HG03060 (cell line): ENCODE data around the gene TFAP2E.

Experiments
- ATAC-seq: cut with Tn5 transposase; IDR thresholded peaks from one replicate; pipeline ENCODE4 v1.9.1; 2021; ENCODE audit warnings: low read depth, moderate number of reproducible peaks; ENCODE audit not compliant: unreplicated experiment

The TFAP2E gene

DNA sequence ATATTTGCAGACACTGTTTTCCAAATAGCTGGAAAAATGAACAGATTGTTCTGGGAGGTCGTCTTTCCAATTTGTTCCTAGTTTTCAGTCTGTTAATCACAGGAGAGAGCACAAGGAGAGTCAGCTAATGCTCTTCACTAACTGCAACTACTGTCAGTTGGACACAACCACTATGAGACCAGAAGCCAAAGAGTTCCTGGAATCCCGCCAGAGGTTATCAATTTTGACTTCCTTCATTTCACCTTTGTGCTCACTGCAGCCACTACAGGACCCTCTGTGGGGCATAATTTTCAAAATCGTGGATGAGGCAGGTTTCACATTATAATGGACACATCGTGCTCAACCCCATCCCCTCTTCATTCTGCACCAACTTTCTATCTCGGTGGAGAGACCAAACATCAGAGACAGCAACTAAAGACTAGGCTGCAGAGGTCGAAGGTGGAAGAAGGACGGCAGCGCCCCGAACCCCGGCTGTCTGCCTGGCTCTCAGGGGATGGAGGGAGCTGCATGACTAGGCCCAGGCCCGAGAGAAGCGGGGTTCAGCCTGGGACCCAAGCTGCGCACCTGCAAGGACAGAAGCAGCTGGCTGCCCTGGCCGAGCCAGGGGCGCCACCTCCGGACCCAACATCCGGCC is 16.5 kb upstream of the TFAP2E start:
- no peak for ATAC-seq

DNA sequence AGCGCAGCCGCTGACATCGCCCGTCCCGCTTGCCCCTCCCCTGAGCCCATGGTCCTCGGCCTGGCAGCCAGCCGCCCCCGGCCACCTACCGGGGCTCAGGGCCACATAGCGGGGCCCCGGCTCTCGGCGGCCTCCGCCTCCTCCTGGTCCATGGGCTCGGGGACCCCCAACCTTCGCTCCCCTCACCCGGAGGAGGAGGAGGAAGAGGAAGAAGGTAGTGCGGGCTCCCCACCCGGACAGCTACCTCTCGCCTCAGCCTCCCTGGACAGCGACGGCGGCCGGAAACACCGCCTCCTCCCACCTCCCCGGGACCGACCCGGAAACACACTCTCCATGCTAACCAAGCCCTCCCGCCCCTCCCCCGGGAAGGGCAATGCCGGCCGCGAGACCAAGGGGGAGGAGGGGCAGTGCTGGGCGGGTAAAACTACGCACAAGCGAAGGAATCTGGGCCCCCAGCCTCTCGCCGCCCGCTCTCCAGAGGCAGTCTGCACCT is 15.9 kb upstream of the TFAP2E start, which contains the start of gene KIAA0319L:
TSS of gene KIAA0319L (minus strand) at position 286 of the 493 bp plus-strand sequence. CDS start 2,912 bp downstream, outside the sequence.
- peak; percentile 45 for ATAC-seq

DNA sequence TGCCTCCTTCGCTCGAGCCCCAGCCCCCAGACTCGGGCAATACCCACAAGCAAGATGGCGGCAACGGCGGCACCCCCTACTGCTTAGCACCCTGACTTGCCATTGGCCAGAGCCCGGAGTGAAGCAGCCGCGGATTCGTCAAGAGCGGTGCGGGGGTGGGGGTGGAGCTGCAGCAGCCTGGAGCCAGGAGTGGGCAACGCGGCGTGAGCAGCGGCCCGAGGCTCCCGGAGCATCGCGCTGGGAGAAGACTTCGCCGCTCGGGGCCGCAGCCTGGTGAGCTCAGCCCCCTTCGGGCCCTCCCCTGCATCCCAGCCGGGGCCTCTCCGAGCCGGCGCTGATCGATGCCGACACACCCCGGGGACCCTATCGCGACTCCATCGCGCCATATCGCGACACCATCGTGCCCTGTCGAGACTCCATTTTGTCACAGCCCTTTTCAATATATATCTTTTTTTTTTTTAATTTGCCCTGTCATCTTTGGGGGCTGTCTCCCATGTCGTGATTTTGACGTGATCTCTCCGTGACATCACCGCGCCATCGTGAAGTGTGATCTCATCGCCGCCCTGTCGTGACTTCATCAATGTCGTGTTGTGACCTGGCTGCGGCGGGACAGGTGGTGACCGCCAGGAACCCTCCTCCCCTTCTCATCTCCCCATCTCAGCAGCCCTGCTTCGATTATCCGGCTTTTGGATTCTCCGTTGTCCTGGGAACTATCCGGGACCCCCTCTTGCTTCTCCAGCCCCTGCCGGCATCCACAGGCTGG is 15.3 kb upstream of the TFAP2E start, which contains the start of gene NCDN:
TSS of gene NCDN (plus strand) at position 189 of the 763 bp plus-strand sequence. CDS start at position 581, 392 bp downstream.
- peak; percentile 50 for ATAC-seq

DNA sequence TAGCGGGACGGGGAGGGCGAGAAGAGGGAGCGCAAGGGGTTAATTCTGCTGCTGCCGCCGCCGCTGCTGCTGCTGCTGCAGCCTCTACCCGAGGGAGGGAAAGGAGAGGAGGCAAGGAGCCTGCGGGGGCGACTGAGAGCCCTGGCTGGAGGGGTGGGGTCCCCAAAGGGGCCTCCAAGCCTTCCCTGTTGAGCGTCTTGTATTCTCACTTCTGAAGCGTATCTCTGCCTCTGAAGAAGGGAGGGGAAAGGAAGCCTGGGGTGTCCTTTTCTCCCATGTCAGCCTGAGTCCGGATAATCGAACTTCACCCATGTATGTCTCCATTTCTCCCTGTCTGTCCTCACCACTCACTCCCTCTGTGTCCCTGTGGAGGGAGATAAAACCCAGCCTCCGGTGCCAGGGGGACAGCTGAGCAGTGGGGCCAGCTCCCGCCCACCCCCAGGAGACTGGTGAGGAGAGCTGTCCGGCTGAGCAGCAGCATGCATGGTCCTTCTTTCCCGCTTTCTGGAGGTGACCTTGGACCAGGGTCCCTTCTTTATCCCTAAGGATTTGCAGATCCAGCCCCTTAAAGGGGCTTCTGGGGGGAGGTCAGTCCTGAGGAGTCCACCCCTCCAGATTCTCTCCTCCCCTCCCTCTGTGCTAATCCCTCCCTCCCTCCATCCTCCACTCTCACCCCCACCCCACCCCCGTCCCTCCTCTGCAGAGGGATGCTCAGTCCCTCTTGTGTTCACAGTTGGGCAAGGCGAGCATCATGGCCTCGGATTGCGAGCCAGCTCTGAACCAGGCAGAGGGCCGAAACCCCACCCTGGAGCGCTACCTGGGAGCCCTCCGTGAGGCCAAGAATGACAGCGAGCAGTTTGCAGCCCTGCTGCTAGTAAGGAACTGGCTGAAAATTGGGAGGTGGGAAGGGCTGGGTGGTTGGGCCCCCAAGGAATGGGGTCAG is 14.5 kb upstream of the TFAP2E start:
- no peak for ATAC-seq

DNA sequence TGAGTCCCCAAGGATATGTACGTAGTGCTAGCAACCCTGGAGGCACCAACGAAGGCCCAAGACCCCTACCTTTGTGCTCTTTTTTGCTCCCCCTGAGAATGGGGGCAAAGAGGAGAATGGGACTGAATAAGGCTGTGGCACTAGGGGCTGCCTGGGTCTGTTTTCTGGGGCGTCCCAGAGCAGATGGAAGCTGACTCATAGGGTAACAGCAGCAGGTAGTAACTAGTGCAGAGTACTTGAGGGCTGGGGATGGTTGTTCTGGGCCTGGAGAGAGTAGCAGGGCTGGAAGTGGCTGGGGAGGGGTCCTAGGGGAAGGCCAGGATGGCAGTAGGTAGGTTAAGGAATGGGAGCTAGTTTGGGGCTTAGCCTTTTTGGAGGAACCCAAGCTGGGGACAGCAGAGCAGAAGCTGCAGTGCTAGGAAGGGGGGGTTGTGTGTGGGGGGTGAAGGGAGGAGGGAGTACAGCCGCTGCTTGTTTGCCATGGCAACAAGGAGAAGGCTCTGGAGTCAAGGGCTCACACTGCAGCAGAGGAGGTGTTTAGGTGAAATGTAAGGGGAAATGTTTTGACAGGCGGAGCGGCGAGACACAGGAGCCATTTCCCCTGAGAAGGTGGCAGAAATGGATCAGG is 13.7 kb upstream of the TFAP2E start:
- ATAC-seq, result no peak

DNA sequence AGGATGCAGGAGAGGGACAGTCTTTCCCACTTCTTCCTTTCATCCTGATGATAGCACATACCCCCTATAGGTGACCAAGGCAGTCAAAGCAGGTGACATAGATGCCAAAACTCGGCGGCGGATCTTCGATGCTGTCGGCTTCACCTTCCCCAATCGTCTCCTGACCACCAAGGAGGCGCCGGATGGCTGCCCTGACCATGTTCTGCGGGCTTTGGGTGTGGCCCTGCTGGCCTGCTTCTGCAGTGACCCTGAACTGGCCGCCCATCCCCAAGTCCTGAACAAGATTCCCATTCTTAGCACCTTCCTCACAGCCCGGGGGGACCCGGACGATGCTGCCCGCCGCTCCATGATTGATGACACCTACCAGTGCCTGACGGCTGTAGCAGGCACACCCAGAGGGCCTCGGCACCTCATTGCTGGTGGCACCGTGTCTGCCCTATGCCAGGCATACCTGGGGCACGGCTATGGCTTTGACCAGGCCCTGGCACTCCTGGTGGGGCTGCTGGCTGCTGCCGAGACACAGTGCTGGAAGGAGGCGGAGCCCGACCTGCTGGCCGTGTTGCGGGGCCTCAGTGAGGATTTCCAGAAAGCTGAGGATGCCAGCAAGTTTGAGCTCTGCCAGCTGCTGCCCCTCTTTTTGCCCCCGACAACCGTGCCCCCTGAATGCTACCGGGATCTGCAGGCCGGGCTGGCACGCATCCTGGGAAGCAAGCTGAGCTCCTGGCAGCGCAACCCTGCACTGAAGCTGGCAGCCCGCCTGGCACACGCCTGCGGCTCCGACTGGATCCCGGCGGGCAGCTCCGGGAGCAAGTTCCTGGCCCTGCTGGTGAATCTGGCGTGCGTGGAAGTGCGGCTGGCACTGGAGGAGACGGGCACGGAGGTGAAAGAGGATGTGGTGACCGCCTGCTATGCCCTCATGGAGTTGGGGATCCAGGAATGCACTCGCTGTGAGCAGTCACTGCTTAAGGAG is 12.6 kb upstream of the TFAP2E start:
- ATAC-seq, result no peak

DNA sequence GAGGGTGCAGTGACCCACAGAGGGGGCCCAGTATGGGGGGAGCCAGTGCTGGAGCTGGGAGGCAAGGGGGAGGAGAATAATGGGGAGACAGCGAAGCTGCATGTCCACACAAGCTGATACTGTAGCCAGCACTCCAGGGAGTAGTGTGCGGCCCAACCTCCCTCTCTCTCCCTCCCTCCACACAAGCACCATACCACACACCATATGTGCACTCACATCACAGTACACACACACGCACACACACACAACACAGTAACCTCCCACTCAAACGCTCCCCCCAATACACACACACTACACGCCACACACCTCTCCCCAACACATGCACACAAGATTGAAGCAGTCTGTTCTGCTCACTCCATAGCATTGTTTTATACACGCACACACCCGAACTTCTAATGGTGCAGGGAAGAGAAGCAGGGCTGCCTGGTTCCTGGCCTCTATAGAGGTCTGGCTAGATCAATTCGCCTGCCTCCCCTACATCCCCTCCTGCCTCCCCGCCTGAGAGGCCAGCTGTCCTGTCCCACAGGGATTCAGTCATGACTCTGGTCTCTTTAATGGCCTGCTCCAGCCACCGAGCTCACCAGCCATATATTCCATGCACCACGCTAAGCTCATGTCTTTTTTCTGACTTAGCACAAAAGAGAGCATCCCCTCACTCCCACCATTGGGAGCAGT is 11.7 kb upstream of the TFAP2E start:
- no peak for ATAC-seq

DNA sequence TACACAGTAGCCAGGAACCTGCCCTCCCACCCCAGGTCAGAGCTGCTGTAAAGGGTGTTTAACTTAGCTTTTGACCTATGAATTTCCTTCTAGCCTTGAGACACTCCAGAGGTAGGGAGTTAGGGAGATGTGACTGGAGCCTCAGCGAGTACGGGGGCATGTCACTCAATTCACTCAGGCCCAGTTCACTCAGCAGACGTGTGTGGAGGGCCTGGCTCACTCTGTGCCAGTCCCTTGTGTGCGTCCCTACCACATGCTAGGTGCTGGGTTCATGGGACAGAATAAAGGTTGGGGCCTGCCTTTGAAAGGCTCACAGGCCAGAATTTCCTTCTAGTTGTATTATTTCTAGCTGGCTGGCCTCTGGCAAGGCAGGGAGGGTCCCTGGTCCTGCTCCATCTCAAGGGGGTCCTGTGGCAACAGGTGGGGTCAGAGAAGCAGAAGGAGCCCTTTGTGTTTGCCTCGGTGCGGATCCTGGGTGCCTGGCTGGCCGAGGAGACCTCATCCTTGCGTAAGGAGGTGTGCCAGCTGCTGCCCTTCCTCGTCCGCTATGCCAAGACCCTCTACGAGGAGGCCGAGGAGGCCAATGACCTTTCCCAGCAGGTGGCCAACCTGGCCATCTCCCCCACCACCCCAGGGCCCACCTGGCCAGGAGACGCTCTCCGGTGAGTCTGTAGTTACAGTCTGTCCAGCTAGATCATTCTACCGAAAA is 11.0 kb upstream of the TFAP2E start:
- ATAC-seq, result no peak

DNA sequence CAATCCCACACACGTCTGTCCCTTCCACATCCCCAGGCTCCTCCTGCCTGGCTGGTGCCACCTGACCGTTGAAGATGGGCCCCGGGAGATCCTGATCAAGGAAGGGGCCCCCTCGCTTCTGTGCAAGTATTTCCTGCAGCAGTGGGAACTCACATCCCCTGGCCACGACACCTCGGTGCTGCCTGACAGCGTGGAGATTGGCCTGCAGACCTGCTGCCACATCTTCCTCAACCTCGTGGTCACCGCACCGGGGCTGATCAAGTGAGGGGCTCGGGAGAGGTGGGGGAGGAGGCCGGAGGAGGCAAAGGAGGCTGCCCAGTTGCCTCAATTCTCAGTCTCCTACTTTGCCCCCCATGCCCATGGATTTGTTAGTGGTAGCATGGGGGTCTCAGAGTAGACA is 9.9 kb upstream of the TFAP2E start:
- ATAC-seq, result no peak

DNA sequence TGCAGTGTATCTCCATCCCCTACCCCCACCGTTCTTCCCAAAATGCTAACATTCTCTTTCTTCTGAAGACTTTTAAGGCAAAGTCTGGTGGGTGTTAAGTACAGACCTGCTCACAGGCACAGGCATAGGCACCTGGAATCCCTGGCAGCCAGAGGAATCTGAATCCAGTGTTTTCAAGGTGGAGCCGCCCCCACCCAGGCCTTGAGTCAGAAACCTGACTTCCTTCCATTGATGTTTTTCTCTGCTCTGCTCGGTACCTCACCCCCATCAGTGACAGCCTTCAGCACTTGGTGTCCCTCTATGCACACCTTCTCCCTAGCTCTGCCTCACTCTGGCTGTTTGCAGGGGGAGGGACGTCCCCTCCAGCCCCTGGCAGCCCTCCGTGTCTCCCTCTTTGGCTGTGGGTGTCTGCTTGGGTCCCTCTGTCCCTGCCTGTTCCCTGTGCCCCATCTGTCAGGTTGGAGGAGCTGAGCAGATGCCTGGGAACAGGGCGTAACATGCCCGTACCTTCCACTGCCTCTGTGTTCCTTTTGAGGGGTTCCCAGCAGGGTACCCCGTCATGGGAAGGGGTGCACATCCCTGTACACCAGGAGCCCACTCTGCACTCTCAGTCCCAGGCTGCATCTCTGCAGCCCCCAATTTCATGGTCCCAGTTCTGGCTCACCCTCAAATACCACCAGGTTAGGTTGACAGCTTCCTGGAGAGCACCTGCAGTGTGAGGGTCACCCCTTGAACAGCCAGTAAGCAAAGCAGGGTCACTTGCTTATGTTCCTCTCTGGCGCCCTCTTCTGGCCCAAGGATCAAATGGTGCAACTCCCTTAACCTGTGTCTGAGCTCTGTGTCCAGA is 8.9 kb upstream of the TFAP2E start:
- no peak for ATAC-seq

DNA sequence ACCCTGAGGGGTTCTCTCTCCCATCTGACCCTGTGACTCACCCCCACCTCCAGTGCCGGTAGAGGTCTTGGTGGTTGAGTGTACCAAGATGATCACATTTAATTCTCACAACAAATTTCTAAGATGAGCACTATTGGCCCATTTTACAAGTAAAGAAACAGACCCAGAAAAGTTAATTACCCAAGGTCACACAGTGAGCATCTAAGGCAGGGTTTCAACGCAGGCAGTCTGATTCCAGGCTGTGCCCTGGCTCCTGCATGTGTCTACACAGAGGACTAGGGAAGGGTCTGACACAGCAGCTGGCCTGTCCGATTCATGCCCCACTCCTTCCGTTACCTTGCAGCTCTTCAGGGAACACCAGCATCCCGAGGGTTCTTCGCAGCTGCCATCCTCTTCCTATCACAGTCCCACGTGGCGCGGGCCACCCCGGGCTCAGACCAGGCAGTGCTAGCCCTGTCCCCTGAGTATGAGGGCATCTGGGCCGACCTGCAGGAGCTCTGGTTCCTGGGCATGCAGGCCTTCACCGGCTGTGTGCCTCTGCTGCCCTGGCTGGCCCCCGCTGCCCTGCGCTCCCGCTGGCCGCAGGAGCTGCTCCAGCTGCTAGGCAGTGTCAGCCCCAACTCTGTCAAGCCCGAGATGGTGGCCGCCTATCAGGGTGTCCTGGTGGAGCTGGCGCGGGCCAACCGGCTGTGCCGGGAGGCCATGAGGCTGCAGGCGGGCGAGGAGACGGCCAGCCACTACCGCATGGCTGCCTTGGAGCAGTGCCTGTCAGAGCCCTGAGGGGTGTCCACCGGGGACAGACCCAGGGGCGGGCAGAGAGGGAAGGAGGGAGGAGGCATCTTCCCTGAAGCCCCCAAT is 8.0 kb upstream of the TFAP2E start:
- ATAC-seq, result no peak

DNA sequence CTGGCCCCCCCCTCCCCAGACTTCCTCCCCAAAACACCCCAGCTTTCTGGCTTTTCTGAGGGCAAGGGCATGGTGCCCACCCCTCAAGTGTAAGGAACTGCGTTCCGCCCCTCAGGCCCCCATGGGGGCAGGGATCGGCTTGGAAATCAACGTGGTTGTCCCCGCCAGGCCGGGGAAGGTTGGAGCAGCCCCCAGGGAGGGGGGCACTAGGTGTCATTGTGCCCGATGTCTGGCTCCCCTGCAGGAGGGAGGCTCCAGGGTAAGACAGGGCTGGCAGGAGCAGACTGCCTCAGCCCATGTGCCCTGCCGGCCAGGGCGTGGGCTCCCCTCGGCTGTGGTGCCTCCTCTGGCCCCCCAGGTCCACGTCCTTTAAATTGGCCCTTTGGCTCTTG is 7.4 kb upstream of the TFAP2E start:
- ATAC-seq, result no peak

DNA sequence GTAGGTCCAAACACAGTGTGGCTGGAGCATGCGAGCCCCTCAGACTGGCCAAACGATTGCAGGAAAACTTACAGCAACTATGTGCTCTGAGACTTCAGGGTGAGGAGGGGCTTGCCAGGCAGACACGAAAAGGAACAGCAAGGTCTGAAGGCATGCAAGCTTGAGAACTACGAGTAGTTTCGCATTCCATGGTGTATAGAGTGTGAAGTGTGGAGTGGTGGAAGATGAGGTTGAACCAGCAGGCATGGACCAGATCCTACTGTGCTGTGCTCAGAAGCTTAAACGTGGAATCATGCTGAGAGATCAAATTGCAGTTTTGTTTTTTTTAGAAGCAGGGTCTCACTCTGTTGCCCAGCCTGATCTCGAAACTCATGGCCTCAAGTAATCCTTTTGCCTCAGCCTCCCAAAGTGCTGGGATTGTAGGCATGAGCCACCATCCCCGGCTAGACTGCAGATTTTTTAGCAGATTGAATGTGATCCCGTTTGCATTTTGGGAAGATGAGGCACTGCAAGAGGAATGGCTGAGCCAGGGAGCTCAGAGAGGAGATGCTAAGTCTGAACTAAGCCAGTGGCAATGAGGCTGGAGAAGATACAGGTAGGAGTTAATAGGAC is 5.1 kb upstream of the TFAP2E start:
- no peak for ATAC-seq

DNA sequence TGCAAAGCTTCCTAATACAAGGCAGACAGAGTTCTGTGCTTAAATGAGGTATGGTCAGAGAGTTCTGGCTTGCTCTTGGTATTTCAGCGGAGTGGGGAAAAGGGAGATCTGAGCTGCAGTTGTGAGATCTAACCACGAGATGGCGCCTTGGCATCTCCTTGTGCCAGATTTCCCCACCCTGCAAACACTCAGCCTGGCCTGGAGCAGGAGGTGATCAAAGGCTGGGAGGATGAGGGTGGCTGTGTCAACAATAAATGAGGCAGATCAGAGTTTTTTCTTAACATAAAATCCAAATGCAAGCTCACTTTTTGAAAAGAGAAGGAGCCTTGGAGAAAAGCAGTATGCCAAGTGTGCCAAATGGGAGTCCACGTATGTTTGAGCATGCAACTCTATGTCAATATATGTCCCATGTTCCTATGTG is 4.1 kb upstream of the TFAP2E start:
- no peak for ATAC-seq

DNA sequence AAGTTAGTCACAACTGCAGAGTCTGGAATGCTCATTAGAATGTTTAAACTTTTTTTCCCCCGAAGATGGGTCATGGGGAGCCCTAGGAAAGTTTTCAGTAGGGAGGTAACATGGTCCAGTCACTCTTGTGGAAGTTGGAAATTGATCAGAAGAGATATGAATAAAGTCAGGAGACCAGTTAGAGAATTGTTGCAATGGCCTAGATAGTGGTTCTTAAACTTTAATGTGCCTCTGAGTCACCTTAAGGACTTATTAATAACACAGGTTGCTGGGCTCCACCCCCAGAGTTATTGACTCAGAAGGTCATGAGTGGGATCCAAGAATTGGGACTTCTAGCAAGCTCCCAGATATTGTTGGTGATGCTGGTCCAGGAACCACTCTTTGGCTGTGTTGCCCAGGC is 3.2 kb upstream of the TFAP2E start:
- ATAC-seq, result no peak
